ENCODE data around the gene OR4C6.

Gene OR4C6

DNA sequence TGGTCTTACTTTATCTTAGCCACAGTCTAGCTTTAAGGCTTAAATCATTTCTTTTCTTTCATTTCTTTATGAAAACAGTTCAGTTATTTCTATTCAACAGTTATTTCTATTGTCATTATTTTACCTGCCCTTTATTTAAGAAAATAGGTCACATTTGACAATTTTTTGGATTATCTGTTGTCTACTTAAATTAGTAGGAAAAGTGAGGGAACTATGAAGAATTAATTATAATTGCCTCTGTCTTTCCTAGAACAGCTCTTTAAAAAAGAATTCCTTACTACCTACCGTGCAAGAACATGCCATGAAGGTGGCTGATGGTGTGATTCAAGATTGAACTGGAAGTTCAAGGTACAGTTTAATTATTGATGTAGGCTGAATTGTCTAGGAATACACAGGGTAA, at the start of gene OR4C6:
TSS of gene OR4C6 (plus strand) at position 301 of the 400 bp plus-strand sequence. CDS start 2,966 bp downstream, outside the sequence.
- DNase-seq = no peak

DNA sequence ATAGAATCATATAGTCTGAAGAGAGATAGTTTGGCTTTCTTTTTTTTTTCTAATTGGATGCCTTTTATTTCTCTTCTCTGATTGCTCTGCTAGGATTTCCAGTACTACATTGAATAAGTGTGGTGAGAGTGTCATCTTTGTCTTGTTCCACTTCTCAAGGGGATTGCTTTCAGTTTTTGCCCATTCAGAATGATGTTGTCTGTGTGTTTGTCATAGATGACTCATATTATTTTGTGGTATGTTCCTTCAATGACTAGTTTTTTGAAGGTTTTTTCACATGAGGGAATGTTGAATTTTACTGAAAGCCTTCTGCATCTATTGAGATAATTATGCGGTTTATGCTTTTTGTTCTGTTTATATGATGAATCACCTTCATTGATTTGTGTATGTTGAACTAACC, 37.5 kb upstream of the OR4C6 start:
- no peak for DNase-seq

DNA sequence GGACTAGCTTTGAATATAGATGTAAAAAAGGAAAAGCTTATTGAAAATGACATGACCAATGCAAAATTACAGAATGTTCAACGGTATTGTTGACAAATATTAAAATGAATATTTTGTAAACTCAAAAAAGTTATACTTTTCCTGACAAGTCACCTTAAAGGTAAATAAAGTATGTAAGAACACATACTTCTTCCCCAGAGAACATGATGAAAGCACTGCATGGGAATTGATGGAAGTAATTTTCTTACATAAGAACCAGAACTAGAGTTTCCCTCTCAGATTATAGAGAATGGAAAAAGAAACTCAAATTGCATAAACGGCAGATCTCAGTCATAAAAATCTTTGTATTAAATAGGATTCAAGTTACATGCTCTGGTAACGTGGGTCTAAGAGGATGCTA, 27.2 kb upstream of the OR4C6 start, which contains the start of gene OR4P4:
TSS of gene OR4P4 (plus strand) at position 301 of the 400 bp plus-strand sequence.
- no peak for DNase-seq

DNA sequence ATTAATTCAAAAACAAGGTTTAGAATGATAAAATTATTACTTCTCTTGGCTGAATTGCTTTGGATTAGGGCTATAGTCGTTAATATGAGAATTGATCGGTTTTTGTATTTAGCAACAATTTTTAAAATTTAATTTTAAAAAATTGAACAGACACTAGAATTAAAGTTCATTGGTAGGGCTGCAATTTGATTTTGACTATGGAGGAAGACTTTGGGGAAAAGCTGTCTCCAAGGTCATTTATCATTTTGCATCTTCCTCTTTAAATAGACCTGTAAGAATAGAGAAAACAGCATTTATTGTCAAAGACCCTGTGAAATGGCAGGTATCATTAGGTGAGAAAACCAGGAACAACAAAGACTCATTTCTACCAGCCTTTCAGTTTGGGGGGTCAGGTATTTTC, 14.0 kb upstream of the OR4C6 start, which contains the start of gene OR4S2:
TSS of gene OR4S2 (plus strand) at position 301 of the 400 bp plus-strand sequence. CDS start 2,577 bp downstream, outside the sequence.
- no peak for DNase-seq

DNA sequence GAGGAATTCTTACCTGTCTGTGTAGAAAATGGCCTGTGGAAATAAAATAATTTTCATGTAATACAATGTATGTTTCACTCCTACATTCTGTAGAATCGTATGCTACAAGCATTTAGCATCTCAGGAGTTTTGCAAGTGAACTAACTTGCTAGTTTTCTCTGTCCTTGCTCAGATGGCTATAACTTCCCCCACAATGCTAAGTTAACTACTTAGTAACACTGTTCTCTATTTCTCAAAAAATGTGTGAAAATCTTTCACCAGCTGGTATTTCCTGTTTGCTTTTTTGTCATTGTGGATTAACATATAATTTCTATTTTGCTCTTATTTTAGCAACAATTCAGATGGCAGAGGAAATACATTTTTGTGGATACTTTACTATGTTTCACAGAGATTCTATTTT, 9.4 kb upstream of the OR4C6 start:
- DNase-seq = no peak

DNA sequence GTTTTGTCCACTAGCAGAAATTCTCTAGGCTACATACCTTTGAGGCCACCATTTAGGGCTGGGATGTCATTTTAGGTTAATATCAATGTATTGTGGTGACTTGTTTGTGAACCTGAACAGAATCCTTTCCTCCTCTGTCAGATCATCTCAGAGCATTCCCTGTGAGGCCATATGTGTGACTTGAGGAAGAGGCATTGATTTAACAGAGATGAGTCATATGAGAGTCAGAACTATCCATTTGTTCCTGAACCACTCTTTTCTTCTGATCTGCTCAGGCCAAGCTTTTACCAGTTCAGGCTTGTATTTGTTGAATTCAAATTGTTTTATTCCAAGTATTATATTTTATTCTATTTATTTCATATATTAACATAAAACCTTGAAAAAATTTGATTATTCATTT, 6.9 kb upstream of the OR4C6 start:
- DNase-seq = no peak

DNA sequence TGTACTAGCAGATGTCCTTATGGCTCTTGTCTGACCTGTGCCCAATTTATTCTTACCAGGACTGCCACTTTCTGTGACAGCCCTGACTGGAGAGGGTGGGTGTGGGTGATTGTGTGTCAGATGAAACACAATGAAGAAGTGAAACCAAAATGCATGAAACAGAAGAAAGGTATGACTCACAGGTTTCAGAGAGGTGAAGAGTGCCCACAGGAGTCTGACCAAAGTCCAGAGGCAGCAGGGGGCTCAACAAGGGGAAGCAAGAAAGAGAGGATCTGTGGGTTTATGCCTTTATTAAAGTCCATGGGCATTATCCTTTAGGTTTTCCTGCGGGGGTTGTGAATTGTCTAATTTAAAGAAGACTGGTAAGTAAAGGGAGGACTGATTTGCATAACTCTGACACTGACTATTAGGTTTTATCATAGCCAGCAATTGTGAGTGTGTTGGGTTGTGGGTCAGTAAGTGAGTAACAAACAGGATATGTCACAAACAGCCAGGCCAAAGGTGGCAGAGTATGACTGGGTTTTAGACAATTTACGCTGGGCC, 3.9 kb upstream of the OR4C6 start:
- no peak for DNase-seq

DNA sequence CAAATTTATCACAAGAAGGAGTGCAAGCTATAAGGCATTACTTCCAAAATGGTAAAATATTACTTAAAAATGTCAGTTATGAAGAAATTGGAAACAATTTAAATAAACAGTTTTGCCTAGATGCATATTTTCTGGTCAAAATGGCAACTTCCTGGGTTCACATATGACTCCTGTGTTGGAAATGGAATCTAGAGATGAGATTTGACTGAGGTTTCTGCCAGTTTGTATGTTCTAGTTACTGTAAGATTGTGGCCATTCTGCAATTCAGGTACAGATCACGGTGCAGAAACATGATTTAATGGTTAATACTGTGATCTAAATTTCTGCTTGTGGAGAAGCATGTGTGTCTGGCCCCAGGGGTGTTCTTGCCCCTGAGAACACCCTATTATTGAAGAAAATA, 3.4 kb upstream of the OR4C6 start:
- DNase-seq = no peak

DNA sequence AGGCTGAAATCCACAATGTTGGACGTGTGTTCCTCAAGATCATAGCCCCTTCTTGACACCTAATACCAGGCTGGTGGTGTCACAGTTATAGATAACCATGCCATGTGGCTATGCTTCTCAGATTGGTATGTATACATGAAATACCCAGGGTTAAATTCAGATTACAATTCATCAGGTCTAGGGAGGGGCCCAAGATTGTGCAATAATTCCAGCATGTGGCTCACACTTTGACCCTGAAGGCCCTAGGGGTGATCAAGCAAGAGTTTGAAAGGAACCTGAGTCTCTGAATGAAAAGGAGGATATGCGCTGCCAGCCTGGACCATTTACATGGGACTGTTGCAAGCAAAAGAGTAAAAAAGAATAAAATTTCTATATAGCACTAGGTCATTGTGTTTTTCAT, 7.4 kb downstream of the OR4C6 start:
- no peak for DNase-seq

DNA sequence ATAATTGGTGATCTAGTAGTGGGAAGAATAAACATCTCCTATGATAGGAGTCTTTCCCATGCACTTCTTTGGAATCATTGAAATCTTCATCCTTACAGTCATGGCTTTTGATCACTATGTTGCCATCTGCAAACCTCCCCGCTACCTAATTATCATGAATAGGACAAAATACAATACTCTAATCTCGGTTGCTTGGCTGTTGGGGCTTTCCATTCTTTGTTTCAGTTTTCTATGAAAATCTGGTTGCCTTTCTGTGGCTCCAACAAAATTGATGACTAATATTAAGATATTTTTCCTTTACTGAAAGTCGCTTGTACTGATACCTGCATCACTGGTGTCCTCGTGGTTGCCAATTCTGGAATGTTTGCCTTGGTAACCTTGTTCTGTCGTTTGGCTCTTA, 11.9 kb downstream of the OR4C6 start:
- DNase-seq = no peak

DNA sequence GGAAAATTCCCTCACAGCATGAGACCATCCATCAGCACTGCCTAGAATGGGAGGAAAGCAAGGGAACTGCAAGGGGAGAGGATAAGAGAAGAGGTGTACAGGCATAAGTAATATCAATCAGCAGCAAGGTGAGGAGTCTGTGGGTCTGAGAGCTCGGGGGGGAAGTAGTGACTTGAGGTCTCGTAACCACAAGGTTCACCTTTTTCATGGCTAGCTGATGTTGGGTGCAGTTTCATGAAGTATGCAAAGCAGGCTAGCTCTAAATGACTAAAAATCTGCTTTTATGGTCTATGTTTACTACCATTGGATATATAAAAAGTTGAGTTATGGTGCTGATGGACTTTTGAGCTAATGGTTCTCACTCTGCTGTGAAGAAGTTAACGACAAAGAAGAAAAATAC, 35.8 kb downstream of the OR4C6 start:
- DNase-seq = no peak

DNA sequence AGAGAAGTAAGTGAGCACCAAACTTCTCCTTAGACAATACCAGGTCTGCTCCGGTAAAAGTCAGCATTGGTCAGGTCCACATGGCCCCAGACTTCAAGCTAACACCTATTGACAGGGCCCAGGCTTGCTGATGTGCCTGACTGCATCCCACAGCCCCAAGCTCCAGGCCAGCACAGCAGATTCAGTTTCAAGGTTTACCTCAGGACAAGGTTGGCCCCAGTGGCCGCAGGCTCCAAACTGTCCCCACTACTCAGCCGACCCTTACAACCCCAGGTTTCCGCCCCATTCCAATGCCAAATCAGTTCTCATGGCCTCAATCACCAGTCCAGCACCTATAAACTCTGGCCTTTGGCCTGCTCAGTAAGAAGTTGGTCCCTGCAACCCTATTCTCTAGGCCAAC, 39.4 kb downstream of the OR4C6 start:
- no peak for DNase-seq

DNA sequence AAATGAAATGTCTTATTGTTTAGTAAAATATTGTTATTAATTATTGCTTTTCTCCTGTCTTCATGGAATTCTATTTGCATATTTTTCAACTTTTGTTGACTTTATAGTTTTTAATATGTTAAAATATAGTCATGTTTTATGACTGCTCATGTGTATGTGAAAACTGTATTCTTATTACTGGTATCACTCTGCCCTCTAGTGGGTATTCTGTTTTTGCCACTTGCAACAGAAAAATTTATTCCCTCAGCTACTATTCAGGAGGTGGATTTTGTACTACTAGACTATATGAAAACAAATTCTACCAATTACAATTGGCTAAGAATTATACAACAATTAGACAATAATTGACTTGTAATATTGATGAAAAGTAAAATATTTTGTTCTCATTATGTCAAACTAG, 45.0 kb downstream of the OR4C6 start:
- DNase-seq = no peak

DNA sequence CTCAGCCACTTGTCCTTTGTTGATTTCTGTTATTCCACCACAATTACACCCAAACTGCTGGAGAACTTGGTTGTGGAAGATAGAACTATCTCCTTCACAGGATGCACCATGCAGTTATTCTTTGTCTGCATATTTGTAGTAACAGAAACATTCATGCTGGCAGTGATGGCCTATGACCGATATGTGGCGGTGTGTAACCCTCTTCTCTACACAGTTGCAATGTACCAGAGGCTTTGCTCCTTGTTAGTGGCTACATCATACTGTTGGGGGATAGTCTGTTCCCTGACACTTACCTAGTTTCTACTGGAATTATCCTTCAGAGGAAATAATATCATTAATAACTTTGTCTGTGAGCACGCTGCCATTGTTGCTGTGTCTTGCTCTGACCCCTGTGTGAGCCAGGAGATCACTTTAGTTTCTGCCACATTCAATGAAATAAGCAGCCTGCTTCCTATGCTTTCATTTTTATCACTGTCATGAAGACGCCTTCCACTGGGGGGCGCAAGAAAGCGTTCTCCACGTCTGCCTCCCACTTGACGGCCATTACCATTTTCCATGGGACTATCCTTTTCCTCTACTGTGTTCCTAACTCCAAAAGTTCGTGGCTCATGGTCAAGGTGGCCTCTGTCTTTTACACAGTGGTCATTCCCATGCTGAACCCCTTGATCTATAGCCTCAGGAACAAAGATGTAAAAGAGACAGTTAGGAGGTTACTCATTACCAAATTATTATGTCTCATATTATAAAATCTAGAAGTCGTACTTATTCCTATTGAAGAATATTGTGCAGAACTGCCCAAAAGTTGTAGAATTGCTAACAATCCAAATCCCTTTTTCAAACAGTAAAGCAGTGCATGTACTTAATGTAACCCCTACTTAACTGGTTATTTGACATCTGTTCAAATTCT, 53.2 kb downstream of the OR4C6 start:
- no peak for DNase-seq

All from stimulated activated CD4-positive, alpha-beta T cell treated with anti-CD3 and anti-CD28 coated beads, Interleukin-4, amount 100 ng/mL, for 24 hours (primary cell).